Coronary artery (tissue), 2 donors: ENCODE results near the gene SLC25A13.

Source experiments
- DNase-seq: peaks from one replicate; pipeline ENCODE4 v3.0.0-alpha.2; 2017; ENCODE audit warnings: low spot score
- H3K27ac ChIP-seq, 2 donors: fragments of 200-600 bp; sonication (generic); one replicate each; pipeline ENCODE4 v1.5.1; 2016 to 2019
- H3K4me3 ChIP-seq: fragments of 200-600 bp; sonication (generic); 2 replicates; pipeline ENCODE4 v1.5.1; 2016; ENCODE audit warnings: mild to moderate bottlenecking, moderate library complexity
- CTCF ChIP-seq: fragments of 200-600 bp; sonication (generic); IDR thresholded peaks from one replicate; pipeline ENCODE4 v1.5.1; 2019; ENCODE audit warnings: antibody characterized with exemption

The SLC25A13 gene

GRCh38 chr7:96305915-96306314, 16.0 kb downstream of the SLC25A13 start:
- no peak for TF ChIP-seq CTCF
- H3K27ac ChIP-seq = no peak overlapping the region

GRCh38 chr7:96304573-96304972, 17.3 kb downstream of the SLC25A13 start:
- no peak overlapping the region for H3K27ac ChIP-seq
- no peak for TF ChIP-seq CTCF
- no peak overlapping the region for H3K4me3 ChIP-seq
- no peak for DNase-seq

More at GRCh38 chr7:96305915-96306314, 16.0 kb downstream of the SLC25A13 start:
- DNase-seq = no peak
- H3K4me3 ChIP-seq = no peak overlapping the region

- Histone ChIP-seq H3K27ac (no peak overlapping the region), H3K4me3 (no peak overlapping the region)
- no peak for DNase-seq
- TF ChIP-seq CTCF = no peak
These were observed 18.0 kb downstream of the SLC25A13 start for GRCh38 chr7:96303686-96304443.

- no peak for TF ChIP-seq CTCF
- Histone ChIP-seq H3K27ac (no peak overlapping the region), H3K4me3 (no peak overlapping the region)
- DNase-seq = no peak
These were observed 18.7 kb downstream of the SLC25A13 start for GRCh38 chr7:96303105-96303685.

GRCh38 chr7:96300986-96301385, 20.9 kb downstream of the SLC25A13 start:
- no peak for DNase-seq
- H3K4me3 ChIP-seq = no peak overlapping the region
- no peak for TF ChIP-seq CTCF
- H3K27ac ChIP-seq = no peak overlapping the region

GRCh38 chr7:96300502-96300901, 21.4 kb downstream of the SLC25A13 start:
- DNase-seq = no peak
- no peak for TF ChIP-seq CTCF
- no peak overlapping the region for H3K4me3 ChIP-seq
- H3K27ac ChIP-seq = no peak overlapping the region

GRCh38 chr7:96299496-96299895, 22.4 kb downstream of the SLC25A13 start:
- TF ChIP-seq CTCF = no peak
- H3K4me3 ChIP-seq = no peak overlapping the region
- no peak for DNase-seq
- H3K27ac ChIP-seq = no peak overlapping the region
